ENCODE data around the gene CALN1.

CALN1 gene

GRCh38 chr7:72190919-72191318 is 221.2 kb downstream of the CALN1 start:
- H3K4me1 ChIP-seq (ENCODE audit: control insufficient read depth, insufficient read depth, low read length) = no peaks in the 10 kb centered on the region
- H3K36me3 ChIP-seq (ENCODE audit: control insufficient read depth in 2 of 2, insufficient read depth in 1 of 2, low read length in 2 of 2) = no peaks in the 10 kb centered on the region
- H3K4me3 ChIP-seq (ENCODE audit: low read depth, low read length) = no peak overlapping the region
- POLR2A ChIA-PET = no interaction called here
- TF ChIP-seq WT1 (tag by site-specific recombination; IDR thresholded peaks at IDR 0.05) (no peak), ZNF600 (tag by site-specific recombination; IDR thresholded peaks at IDR 0.05) (no peak), ZNF223 (tag by site-specific recombination; IDR thresholded peaks at IDR 0.05) (no peak), OSR2 (tag by site-specific recombination; IDR thresholded peaks at IDR 0.05) (no peak), ZNF404 (tag by site-specific recombination; IDR thresholded peaks at IDR 0.05) (no peak), ZNF239 (tag by site-specific recombination; IDR thresholded peaks at IDR 0.05) (no peak), ZNF10 (tag by site-specific recombination; IDR thresholded peaks at IDR 0.05) (no peak), ZNF26 (tag by site-specific recombination; IDR thresholded peaks at IDR 0.05) (no peak), ZNF785 (tag by site-specific recombination; IDR thresholded peaks at IDR 0.05) (no peak), ZSCAN5A (tag by site-specific recombination; IDR thresholded peaks at IDR 0.05) (no peak), ZFP41 (tag by site-specific recombination; IDR thresholded peaks at IDR 0.05; ENCODE audit: borderline replicate concordance) (no peak), ZNF664 (tag by site-specific recombination; IDR thresholded peaks at IDR 0.05) (no peak), ZNF341 (tag by site-specific recombination; IDR thresholded peaks at IDR 0.05; ENCODE audit: low read depth) (no peak), ZNF248 (tag by site-specific recombination; IDR thresholded peaks at IDR 0.05) (no peak), ZEB2 (tag by site-specific recombination; IDR thresholded peaks at IDR 0.05) (no peak), ZNF2 (tag by site-specific recombination; IDR thresholded peaks at IDR 0.05) (no peak), PATZ1 (tag by site-specific recombination; IDR thresholded peaks at IDR 0.05) (no peak), ZBTB8A (tag by site-specific recombination; IDR thresholded peaks at IDR 0.05) (no peak), ZBTB11 (tag by site-specific recombination; conservative IDR thresholded peaks at IDR 0.05; ENCODE audit: low read depth) (no peak), ZNF48 (tag by site-specific recombination; IDR thresholded peaks at IDR 0.05) (no peak)
- CTCF ChIA-PET = no interaction called here
- H3K27ac ChIP-seq (ENCODE audit: extremely low read depth, low read depth, low read length) = no peak overlapping the region
- no peaks in the 10 kb centered on the region for H3K9me3 ChIP-seq (ENCODE audit: control insufficient read depth, insufficient read depth, low read depth, low read length)
